HepG2 (cell line): ENCODE measurements around the gene SENP7. TPM values are rescaled to one million over a fixed set of nuclear protein-coding genes. Genes with fewer than 3 reads are reported as not detected.
A peak's percentile ranks its signal among the peaks of the same experiment; 100 is the strongest.

Experiments
- ARID2 ChIP-seq: sonication (generic); formaldehyde crosslinking; IDR thresholded peaks from 2 replicates; pipeline ENCODE4 v1.8.1; 2022; ENCODE audit warnings: mild to moderate bottlenecking, missing genetic modification reagents, borderline replicate concordance
- BRCA1 ChIP-seq: sonication (generic); formaldehyde crosslinking; IDR thresholded peaks from 2 replicates; pipeline ENCODE4 v1.4.0; 2020; ENCODE audit warnings: missing genetic modification reagents
- CHD2 ChIP-seq: IDR thresholded peaks from 2 replicates; pipeline ENCODE4 v1.6.1; 2011; ENCODE audit warnings: low read depth, low read length, improper control_type of control experiment
- DBP ChIP-seq: sonication (generic); formaldehyde crosslinking; IDR thresholded peaks from 2 replicates; pipeline ENCODE4 v1.4.0; 2020; ENCODE audit warnings: missing genetic modification reagents; ENCODE audit errors: not compliant biosample characterization
- EHMT2 ChIP-seq: fragments of 200-600 bp; sonication (generic); IDR thresholded peaks from 2 replicates; pipeline ENCODE4 v1.7.0; 2017; ENCODE audit warnings: antibody characterized with exemption, low read depth, low read length, borderline replicate concordance
- ELF1 ChIP-seq: sonication (generic); formaldehyde crosslinking; IDR thresholded peaks from 2 replicates; pipeline ENCODE4 v1.4.0; 2020; ENCODE audit warnings: missing genetic modification reagents
- ELF4 ChIP-seq: sonication (generic); formaldehyde crosslinking; IDR thresholded peaks from 2 replicates; pipeline ENCODE4 v1.5.0; 2020; ENCODE audit warnings: missing genetic modification reagents, mild to moderate bottlenecking, moderate library complexity, borderline replicate concordance
- MED8 ChIP-seq: sonication (generic); formaldehyde crosslinking; IDR thresholded peaks from 2 replicates; pipeline ENCODE4 v1.8.1; 2023; ENCODE audit warnings: mild to moderate bottlenecking, missing genetic modification reagents; ENCODE audit not compliant: insufficient replicate concordance
- MXI1 ChIP-seq: IDR thresholded peaks from 3 replicates; pipeline ENCODE4 v1.6.1; 2012; ENCODE audit warnings: low read depth, low read length, inconsistent platforms, borderline replicate concordance
- POGK ChIP-seq: sonication (generic); formaldehyde crosslinking; conservative IDR thresholded peaks from 2 replicates; pipeline ENCODE4 v1.8.0; 2022; ENCODE audit warnings: mild to moderate bottlenecking, moderate library complexity, missing genetic modification reagents
- POLR2A ChIP-seq, 2 experiments: IDR thresholded peaks; 2 replicates each; pipeline ENCODE4 v1.6.1; 2011; ENCODE audit warnings: low read depth in 2 of 2, low read length in 2 of 2, mild to moderate bottlenecking in 1 of 2, moderate library complexity in 1 of 2; ENCODE audit not compliant: insufficient read depth in 1 of 2
- POLR2G ChIP-seq: fragments of 200-400 bp; formaldehyde crosslinking; IDR thresholded peaks from 2 replicates; pipeline ENCODE4 v1.6.1; 2018; ENCODE audit warnings: mild to moderate bottlenecking, low read depth, low read length, moderate library complexity
- RXRA ChIP-seq: sonication (generic); formaldehyde crosslinking; IDR thresholded peaks from 2 replicates; pipeline ENCODE4 v1.5.1; 2020; ENCODE audit warnings: missing genetic modification reagents
- SETDB1 ChIP-seq: sonication (generic); formaldehyde crosslinking; IDR thresholded peaks from 2 replicates; pipeline ENCODE4 v1.5.1; 2020; ENCODE audit warnings: missing genetic modification reagents, mild to moderate bottlenecking, borderline replicate concordance
- TP53 ChIP-seq: sonication (generic); formaldehyde crosslinking; conservative IDR thresholded peaks from 2 replicates; pipeline ENCODE4 v1.4.0; 2020; ENCODE audit warnings: missing genetic modification reagents
- ZBTB43 ChIP-seq: sonication (generic); formaldehyde crosslinking; conservative IDR thresholded peaks from 2 replicates; pipeline ENCODE4 v1.4.0; 2020; ENCODE audit warnings: missing genetic modification reagents
- ZNF543 ChIP-seq: sonication (generic); formaldehyde crosslinking; IDR thresholded peaks from 2 replicates; pipeline ENCODE4 v1.4.0; 2020; ENCODE audit warnings: mild to moderate bottlenecking, missing genetic modification reagents
- ZNF550 ChIP-seq: sonication (generic); formaldehyde crosslinking; IDR thresholded peaks from 2 replicates; pipeline ENCODE4 v1.4.0; 2020; ENCODE audit warnings: mild to moderate bottlenecking, missing genetic modification reagents, borderline replicate concordance
- ZNF75D ChIP-seq: sonication (generic); formaldehyde crosslinking; IDR thresholded peaks from 2 replicates; pipeline ENCODE4 v1.8.1; 2023; ENCODE audit warnings: missing genetic modification reagents, mild to moderate bottlenecking, borderline replicate concordance
- ZNF790 ChIP-seq: sonication (generic); formaldehyde crosslinking; IDR thresholded peaks from 2 replicates; pipeline ENCODE4 v1.8.0; 2022; ENCODE audit warnings: missing genetic modification reagents, mild to moderate bottlenecking, borderline replicate concordance
- ZNF83 ChIP-seq: sonication (generic); formaldehyde crosslinking; IDR thresholded peaks from 2 replicates; pipeline ENCODE4 v1.4.0; 2020; ENCODE audit warnings: missing genetic modification reagents, mild to moderate bottlenecking, borderline replicate concordance
- polyA plus RNA-seq, 8 experiments: library from polyadenylated mRNA; depleted of rRNA in 3 of 8; stranded (reverse) in 7 of 8; unstranded in 1 of 8; fragments of >200 nt; fragmentation: Illumina TruSeq in 4 of 8; extraction: Trizol in 4 of 8; gene quantifications; 2 replicates each; pipeline versions ENCODE4 v1.2.1 to v1.2.3, GENCODE V29; 2011 to 2016; ENCODE audit warnings: low read depth in 4 of 8, missing spikeins in 1 of 8, mixed read lengths in 1 of 8; ENCODE audit not compliant: insufficient read depth in 1 of 8
- total RNA-seq, 5 experiments: library from RNA; depleted of rRNA; stranded (reverse); fragments of >200 nt; fragmentation: Illumina TruSeq; extraction: Trizol; gene quantifications; 2 replicates each; pipeline ENCODE4 v1.2.3, GENCODE V29; 2016; ENCODE audit warnings: low read depth in 1 of 5
- TF ChIP-seq, protein P1 (sequence below): sonication (generic); formaldehyde crosslinking; IDR thresholded peaks from 2 replicates; pipeline ENCODE4 v1.8.1; 2023; ENCODE audit warnings: mild to moderate bottlenecking, missing genetic modification reagents
- TF ChIP-seq, protein P2 (sequence below): sonication (generic); formaldehyde crosslinking; IDR thresholded peaks from 2 replicates; pipeline ENCODE4 v1.4.0; 2020; ENCODE audit warnings: missing genetic modification reagents, borderline replicate concordance

Gene SENP7
- total and polyA plus RNA-seq, 2 of the 13 experiments (the other 11 are each of a cell fraction or from before 2014, with no cell fraction given) = 9.1 to 10.3 TPM

DNA sequence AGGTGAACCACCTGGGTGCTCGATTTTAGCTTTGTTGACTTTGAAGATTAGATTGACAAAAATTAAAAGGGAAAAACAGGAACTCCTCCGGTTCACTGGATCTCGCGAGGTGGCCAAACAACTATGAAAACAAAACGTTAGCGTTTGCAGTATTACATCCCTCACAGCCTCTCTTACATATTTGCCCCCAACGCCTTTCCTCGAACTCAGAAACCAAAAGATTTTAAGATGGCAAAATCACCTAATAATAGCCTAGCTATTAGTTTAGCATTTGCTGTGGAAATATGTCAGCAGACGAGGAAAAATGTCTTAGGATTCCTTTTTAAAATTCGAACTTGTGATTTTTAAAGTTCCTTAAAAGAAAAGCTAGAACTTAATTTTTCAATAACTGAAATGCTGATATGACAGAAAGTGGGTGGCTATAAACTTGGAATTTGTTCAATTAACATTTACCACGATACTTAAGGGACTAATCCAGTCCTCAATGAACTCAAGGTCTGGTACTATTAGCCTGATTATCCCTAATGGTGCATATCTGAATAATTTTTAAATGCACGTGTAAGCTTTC lies 491 bp upstream of the SENP7 start (continued):
- TF ChIP-seq, protein P1, sequence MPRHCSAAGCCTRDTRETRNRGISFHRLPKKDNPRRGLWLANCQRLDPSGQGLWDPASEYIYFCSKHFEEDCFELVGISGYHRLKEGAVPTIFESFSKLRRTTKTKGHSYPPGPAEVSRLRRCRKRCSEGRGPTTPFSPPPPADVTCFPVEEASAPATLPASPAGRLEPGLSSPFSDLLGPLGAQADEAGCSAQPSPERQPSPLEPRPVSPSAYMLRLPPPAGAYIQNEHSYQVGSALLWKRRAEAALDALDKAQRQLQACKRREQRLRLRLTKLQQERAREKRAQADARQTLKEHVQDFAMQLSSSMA (CRISPR knock-in tag) = no peak
- TF ChIP-seq EHMT2 (peak; percentile 78; the same call in 1 of the 2 replicates), MXI1 (no peak), POGK (CRISPR knock-in tag) (peak; percentile 64), POLR2A (IDR thresholded peaks at IDR 0.05; ENCODE audit: insufficient read depth in 1 of 2, low read depth in 2 of 2, low read length in 2 of 2) (no peak), ARID2 (CRISPR knock-in tag) (0 out of 2 replicates have a peak, but pooled peaks have one; percentile 32), CHD2 (peak; percentile 95), DBP (CRISPR knock-in tag) (peak; percentile 2), SETDB1 (CRISPR knock-in tag) (no peak), ZNF83 (CRISPR knock-in tag) (no peak), ZNF75D (CRISPR knock-in tag) (no peak), TP53 (CRISPR knock-in tag) (no peak), RXRA (no peak), POLR2G (peak; percentile 15), ELF1 (CRISPR knock-in tag) (peak; percentile 7; the same call in 1 of the 2 replicates), ZNF543 (no peak), ZNF550 (CRISPR knock-in tag) (no peak), ZNF790 (no peak), ELF4 (CRISPR knock-in tag) (peak; percentile 76; the same call in 1 of the 2 replicates), MED8 (no peak), BRCA1 (no peak), ZBTB43 (CRISPR knock-in tag) (no peak; the same call in 1 of the 2 replicates)
- TF ChIP-seq, protein P2, sequence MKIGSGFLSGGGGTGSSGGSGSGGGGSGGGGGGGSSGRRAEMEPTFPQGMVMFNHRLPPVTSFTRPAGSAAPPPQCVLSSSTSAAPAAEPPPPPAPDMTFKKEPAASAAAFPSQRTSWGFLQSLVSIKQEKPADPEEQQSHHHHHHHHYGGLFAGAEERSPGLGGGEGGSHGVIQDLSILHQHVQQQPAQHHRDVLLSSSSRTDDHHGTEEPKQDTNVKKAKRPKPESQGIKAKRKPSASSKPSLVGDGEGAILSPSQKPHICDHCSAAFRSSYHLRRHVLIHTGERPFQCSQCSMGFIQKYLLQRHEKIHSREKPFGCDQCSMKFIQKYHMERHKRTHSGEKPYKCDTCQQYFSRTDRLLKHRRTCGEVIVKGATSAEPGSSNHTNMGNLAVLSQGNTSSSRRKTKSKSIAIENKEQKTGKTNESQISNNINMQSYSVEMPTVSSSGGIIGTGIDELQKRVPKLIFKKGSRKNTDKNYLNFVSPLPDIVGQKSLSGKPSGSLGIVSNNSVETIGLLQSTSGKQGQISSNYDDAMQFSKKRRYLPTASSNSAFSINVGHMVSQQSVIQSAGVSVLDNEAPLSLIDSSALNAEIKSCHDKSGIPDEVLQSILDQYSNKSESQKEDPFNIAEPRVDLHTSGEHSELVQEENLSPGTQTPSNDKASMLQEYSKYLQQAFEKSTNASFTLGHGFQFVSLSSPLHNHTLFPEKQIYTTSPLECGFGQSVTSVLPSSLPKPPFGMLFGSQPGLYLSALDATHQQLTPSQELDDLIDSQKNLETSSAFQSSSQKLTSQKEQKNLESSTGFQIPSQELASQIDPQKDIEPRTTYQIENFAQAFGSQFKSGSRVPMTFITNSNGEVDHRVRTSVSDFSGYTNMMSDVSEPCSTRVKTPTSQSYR = no peak
